PC-3 (cell line): ENCODE data around the gene OVOL3. TPM values are rescaled to one million over a fixed set of nuclear protein-coding genes. Genes with fewer than 3 reads are reported as not detected.

ENCODE experiments used
- ATAC-seq: fragments of 200-7000 bp; cut with Tn5 transposase; 2 replicates; pipeline ENCODE4 v1.9.1; 2020; ENCODE audit warnings: mild to moderate bottlenecking, moderate library complexity
- BruUV-seq: library from RNA; stranded (reverse); fragments of 400-500 nt; replicated peaks from 2 replicates; lab custom pipeline; 2021; lab: Mats Ljungman, UMichigan
- CTCF ChIA-PET: fragments of 300-600 bp; sonication (Branson Sonifier 250); formaldehyde crosslinking; loops from one replicate; lab custom pipeline; 2022; ENCODE audit warnings: antibody characterized with exemption; lab: Charles Lee
- POLR2A ChIA-PET: fragments of 300-600 bp; sonication (Branson Sonifier 250); formaldehyde crosslinking; loops from one replicate; lab custom pipeline; 2022; ENCODE audit warnings: antibody characterized with exemption; ENCODE audit not compliant: unreplicated experiment; lab: Charles Lee
- DNase-seq: peaks from one replicate; pipeline ENCODE4 v3.0.0-alpha.2; 2015
- H2AFZ ChIP-seq: fragments of 300-600 bp; sonication (generic); 2 replicates; pipeline ENCODE4 v1.6.0; 2016; ENCODE audit warnings: antibody characterized with exemption, low read length
- H3F3A ChIP-seq: fragments of 300-600 bp; sonication (generic); one replicate; pipeline ENCODE4 v1.6.0; 2017; ENCODE audit warnings: antibody characterized with exemption, low read length, control low read depth, mild to moderate bottlenecking; ENCODE audit not compliant: unreplicated experiment
- H3K27ac ChIP-seq: fragments of 300-600 bp; sonication (generic); 2 replicates; pipeline ENCODE4 v1.5.1; 2016; ENCODE audit warnings: mild to moderate bottlenecking, low read length
- H3K27me3 ChIP-seq: fragments of 300-600 bp; sonication (generic); 2 replicates; pipeline ENCODE4 v1.6.1; 2016; ENCODE audit warnings: low read length, mixed read lengths
- H3K36me3 ChIP-seq: fragments of 300-600 bp; sonication (generic); 2 replicates; pipeline ENCODE4 v1.6.1; 2016; ENCODE audit warnings: low read depth, mixed run types, low read length, mixed read lengths
- H3K4me1 ChIP-seq: fragments of 300-600 bp; sonication (generic); 2 replicates; pipeline ENCODE4 v1.5.1; 2016; ENCODE audit warnings: low read length; ENCODE audit not compliant: insufficient read depth
- H3K4me2 ChIP-seq: fragments of 300-600 bp; sonication (generic); 2 replicates; pipeline ENCODE4 v1.6.0; 2016; ENCODE audit warnings: low read length
- H3K4me3 ChIP-seq: fragments of 300-600 bp; sonication (generic); 2 replicates; pipeline ENCODE4 v1.5.1; 2016; ENCODE audit warnings: mild to moderate bottlenecking, low read length, mixed read lengths
- H3K79me2 ChIP-seq: fragments of 300-600 bp; sonication (generic); 2 replicates; pipeline ENCODE4 v1.6.1; 2017; ENCODE audit warnings: low read length, mixed read lengths
- H3K9ac ChIP-seq: fragments of 300-600 bp; sonication (generic); 2 replicates; pipeline ENCODE4 v1.6.0; 2016; ENCODE audit warnings: mild to moderate bottlenecking, low read length
- H3K9me2 ChIP-seq: fragments of 300-600 bp; sonication (generic); replicated peaks from 2 replicates; pipeline ENCODE4 v1.6.1; 2016; ENCODE audit warnings: mixed run types, low read length, mixed read lengths
- H3K9me3 ChIP-seq: fragments of 300-600 bp; sonication (generic); 2 replicates; pipeline ENCODE4 v1.6.1; 2016; ENCODE audit warnings: low read length, mixed read lengths
- H4K20me1 ChIP-seq: fragments of 300-600 bp; sonication (generic); 2 replicates; pipeline ENCODE4 v1.6.1; 2016; ENCODE audit warnings: low read length, mixed read lengths
- CTCF ChIP-seq: fragments of 300-600 bp; sonication (generic); conservative IDR thresholded peaks from 2 replicates; pipeline ENCODE4 v1.5.1; 2017; ENCODE audit warnings: antibody characterized with exemption, low read depth, mild to moderate bottlenecking, low read length
- EZH2 ChIP-seq: fragments of 300-600 bp; sonication (generic); IDR thresholded peaks from one replicate; pipeline ENCODE4 v1.6.1; 2017; ENCODE audit warnings: antibody characterized with exemption, mild to moderate bottlenecking, low read length; ENCODE audit not compliant: unreplicated experiment
- EZH2phosphoT487 ChIP-seq: fragments of 300-600 bp; sonication (generic); IDR thresholded peaks from 2 replicates; pipeline ENCODE4 v1.6.1; 2018; ENCODE audit warnings: mild to moderate bottlenecking, antibody characterized with exemption, low read length, borderline replicate concordance
- intact Hi-C: fragments of 100-400 bp; cut with micrococcal nuclease; formaldehyde crosslinking; loops from 2 replicates; pipeline ENCODE4 v1.9.0; 2023
- total RNA-seq: library from RNA; depleted of rRNA; stranded (reverse); fragments of >200 nt; gene quantifications from 2 replicates; pipeline ENCODE4 v1.2.3, GENCODE V29; 2014

OVOL3 gene
- total RNA-seq, 1 experiment from 2014 or later = not detected

GRCh38 chr19:36081894-36082293 lies 29.0 kb upstream of the OVOL3 start:
- POLR2A ChIA-PET = no interaction called here
- Histone ChIP-seq H3K9me2 (no peaks in the 10 kb centered on the region), H3K4me2 (no peak overlapping the region), H3K79me2 (no peaks in the 10 kb centered on the region), H3K9me3 (no peaks in the 10 kb centered on the region), H2AFZ (no peak overlapping the region), H3K9ac (no peak overlapping the region), H3K27ac (no peak overlapping the region), H4K20me1 (no peaks in the 10 kb centered on the region), H3K36me3 (peaks cover 12% of the 10 kb centered on the region; the same call in 1 of the 2 replicates), H3K4me3 (no peak overlapping the region), H3K27me3 (no peaks in the 10 kb centered on the region), H3F3A (no peaks in the 10 kb centered on the region), H3K4me1 (no peaks in the 10 kb centered on the region)
- no peak for ATAC-seq
- no peak for DNase-seq
- intact Hi-C loops = no loop called here
- CTCF ChIA-PET = no interaction called here
- TF ChIP-seq EZH2 = no peak
- no peak for TF ChIP-seq EZH2phosphoT487
- TF ChIP-seq CTCF = no peak
- no TSS peak for BruUV-seq

- POLR2A ChIA-PET = no interaction called here
- DNase-seq = no peak
Observed at GRCh38 chr19:36082916-36083315, 28.0 kb upstream of the OVOL3 start.

More at GRCh38 chr19:36082916-36083315, 28.0 kb upstream of the OVOL3 start:
- Histone ChIP-seq H4K20me1 (no peaks in the 10 kb centered on the region), H3F3A (no peaks in the 10 kb centered on the region), H3K36me3 (peaks cover 12% of the 10 kb centered on the region; the same call in 1 of the 2 replicates), H3K27me3 (no peaks in the 10 kb centered on the region), H2AFZ (no peak overlapping the region), H3K4me1 (no peaks in the 10 kb centered on the region), H3K9me2 (no peaks in the 10 kb centered on the region), H3K27ac (no peak overlapping the region), H3K4me3 (no peak overlapping the region), H3K9me3 (no peaks in the 10 kb centered on the region), H3K4me2 (no peak overlapping the region), H3K9ac (no peak overlapping the region), H3K79me2 (no peaks in the 10 kb centered on the region)
- CTCF ChIA-PET = no interaction called here
- ATAC-seq = no peak
- intact Hi-C loops = no loop called here
- no peak for TF ChIP-seq EZH2phosphoT487
- no peak for TF ChIP-seq EZH2
- no peak for TF ChIP-seq CTCF
- no TSS peak for BruUV-seq
